DOHH2 (cell line): Measurements from ENCODE around the gene SLC5A6.

Experiments used
- H3F3A ChIP-seq: fragments of 200-600 bp; sonication (generic), shearing (Covaris generic); 2 replicates; pipeline ENCODE4 v1.6.0; 2016; ENCODE audit warnings: antibody characterized with exemption, mild to moderate bottlenecking; ENCODE audit not compliant: control insufficient read depth, insufficient read depth
- H3K27ac ChIP-seq: fragments of 200-600 bp; sonication (generic); 2 replicates; pipeline ENCODE4 v1.5.1; 2014; ENCODE audit warnings: low read depth, mild to moderate bottlenecking, low read length, moderate library complexity
- H3K27me3 ChIP-seq: fragments of 200-600 bp; sonication (generic); 2 replicates; pipeline ENCODE4 v1.6.1; 2014; ENCODE audit warnings: mild to moderate bottlenecking, low read length, mixed read lengths; ENCODE audit not compliant: control insufficient read depth
- H3K36me3 ChIP-seq: fragments of 200-600 bp; sonication (generic); 2 replicates; pipeline ENCODE4 v1.6.1; 2014; ENCODE audit warnings: mild to moderate bottlenecking, low read length, moderate library complexity, mixed read lengths; ENCODE audit not compliant: control insufficient read depth
- H3K4me1 ChIP-seq: fragments of 200-600 bp; sonication (generic); 2 replicates; pipeline ENCODE4 v1.6.1; 2014; ENCODE audit warnings: mild to moderate bottlenecking, low read length, mixed read lengths; ENCODE audit not compliant: control insufficient read depth
- H3K4me2 ChIP-seq: fragments of 200-600 bp; sonication (generic); 2 replicates; pipeline ENCODE4 v1.6.0; 2014; ENCODE audit warnings: mild to moderate bottlenecking, low read length, moderate library complexity
- H3K4me3 ChIP-seq: fragments of 200-600 bp; sonication (generic); 2 replicates; pipeline ENCODE4 v1.5.1; 2014; ENCODE audit warnings: mild to moderate bottlenecking, low read length, mixed read lengths
- H3K79me2 ChIP-seq: fragments of 200-600 bp; sonication (generic); 2 replicates; pipeline ENCODE4 v1.6.1; 2014; ENCODE audit warnings: mild to moderate bottlenecking, low read length, mixed read lengths; ENCODE audit not compliant: control insufficient read depth
- H3K9me2 ChIP-seq: fragments of 200-600 bp; sonication (generic); replicated peaks from 2 replicates; pipeline ENCODE4 v1.6.1; 2014; ENCODE audit warnings: mild to moderate bottlenecking, low read length, mixed read lengths; ENCODE audit not compliant: control insufficient read depth
- H3K9me3 ChIP-seq: fragments of 200-600 bp; sonication (generic); 2 replicates; pipeline ENCODE4 v1.6.1; 2014; ENCODE audit warnings: antibody characterized with exemption, low read length, mixed read lengths; ENCODE audit not compliant: control insufficient read depth, insufficient read depth
- H4K20me1 ChIP-seq: fragments of 200-600 bp; sonication (generic); 2 replicates; pipeline ENCODE4 v1.6.0; 2014; ENCODE audit warnings: low read depth, mild to moderate bottlenecking, antibody characterized with exemption, low read length, moderate library complexity; ENCODE audit not compliant: control insufficient read depth, insufficient read depth
- CTCF ChIP-seq: fragments of 200-600 bp; sonication (generic); IDR thresholded peaks from one replicate; pipeline ENCODE4 v1.5.1; 2014; ENCODE audit warnings: antibody characterized with exemption, mild to moderate bottlenecking, low read depth, low read length; ENCODE audit not compliant: poor library complexity, severe bottlenecking
- EZH2phosphoT487 ChIP-seq: fragments of 200-600 bp; sonication (generic); IDR thresholded peaks from 2 replicates; pipeline ENCODE4 v1.6.1; 2017; ENCODE audit warnings: borderline replicate concordance, mild to moderate bottlenecking, antibody characterized with exemption, low read length, moderate library complexity, mixed read lengths

Gene SLC5A6

GRCh38 chr2:27186613-27187345 is 25.3 kb downstream of the SLC5A6 start:
- TF ChIP-seq CTCF (no peak), EZH2phosphoT487 (no peak)
- H3K36me3 ChIP-seq, result no peaks in the 10 kb centered on the region
- H3K79me2 ChIP-seq, result no peaks in the 10 kb centered on the region
- no peaks in the 10 kb centered on the region for H3K27me3 ChIP-seq
- H3K4me2 ChIP-seq, result no peak overlapping the region
- no peaks in the 10 kb centered on the region for H3K9me2 ChIP-seq
- H3K27ac ChIP-seq, result no peak overlapping the region
- no peak overlapping the region for H3K4me3 ChIP-seq
- peaks cover 12% of the 10 kb centered on the region for H3K4me1 ChIP-seq
- no peaks in the 10 kb centered on the region for H3K9me3 ChIP-seq
- no peaks in the 10 kb centered on the region for H3F3A ChIP-seq
- H4K20me1 ChIP-seq, result no peaks in the 10 kb centered on the region

GRCh38 chr2:27185331-27186026 is 26.6 kb downstream of the SLC5A6 start:
- Histone ChIP-seq H3K4me3 (no peak overlapping the region), H3K79me2 (no peaks in the 10 kb centered on the region), H3F3A (no peaks in the 10 kb centered on the region), H3K9me2 (no peaks in the 10 kb centered on the region), H3K27me3 (no peaks in the 10 kb centered on the region), H3K27ac (no peak overlapping the region), H3K4me1 (peaks cover 4% of the 10 kb centered on the region; the same call in 1 of the 2 replicates), H3K36me3 (no peaks in the 10 kb centered on the region), H3K9me3 (no peaks in the 10 kb centered on the region), H4K20me1 (no peaks in the 10 kb centered on the region), H3K4me2 (no peak overlapping the region)
- TF ChIP-seq CTCF, result no peak

- Histone ChIP-seq H3K79me2 (no peaks in the 10 kb centered on the region), H3K36me3 (no peaks in the 10 kb centered on the region), H3K4me3 (no peak overlapping the region), H3K4me2 (no peak overlapping the region), H3K9me2 (no peaks in the 10 kb centered on the region), H3F3A (no peaks in the 10 kb centered on the region), H4K20me1 (no peaks in the 10 kb centered on the region), H3K4me1 (peaks cover 8% of the 10 kb centered on the region), H3K27me3 (no peaks in the 10 kb centered on the region), H3K9me3 (no peaks in the 10 kb centered on the region), H3K27ac (no peak overlapping the region)
- TF ChIP-seq CTCF (no peak), EZH2phosphoT487 (no peak)
Observed at GRCh38 chr2:27184115-27184514, 28.0 kb downstream of the SLC5A6 start.
